ENCODE results near the gene F2RL3.

Gene F2RL3

GRCh38 chr19:16893686-16893989, 4.8 kb downstream of the F2RL3 start:
- H3K36me3 Mint-ChIP-seq (ENCODE audit: low read depth) = no peaks in the 10 kb centered on the region
- H3K4me3 Mint-ChIP-seq = no peak overlapping the region
- peaks cover 31% of the 10 kb centered on the region for H3K27me3 Mint-ChIP-seq (ENCODE audit: low read depth)
- peaks cover 12% of the 10 kb centered on the region for H3K4me1 Mint-ChIP-seq (ENCODE audit: low read depth)
- no peak overlapping the region for H3K27ac Mint-ChIP-seq
- DNase-seq (ENCODE audit: low spot score) = no peak
- no peaks in the 10 kb centered on the region for H3K9me3 Mint-ChIP-seq

GRCh38 chr19:16894080-16894479, 5.3 kb downstream of the F2RL3 start:
- Mint-ChIP-seq H3K27me3 (ENCODE audit: low read depth) (peaks cover 34% of the 10 kb centered on the region), H3K9me3 (no peaks in the 10 kb centered on the region), H3K36me3 (ENCODE audit: low read depth) (no peaks in the 10 kb centered on the region), H3K4me1 (ENCODE audit: low read depth) (peaks cover 13% of the 10 kb centered on the region), H3K27ac (no peak overlapping the region), H3K4me3 (no peak overlapping the region)
- DNase-seq (ENCODE audit: low spot score) = no peak

GRCh38 chr19:16895467-16896145, 6.8 kb downstream of the F2RL3 start:
- no peak for DNase-seq (ENCODE audit: low spot score)
- H3K4me1 Mint-ChIP-seq (ENCODE audit: low read depth) = peaks cover 21% of the 10 kb centered on the region
- H3K27me3 Mint-ChIP-seq (ENCODE audit: low read depth) = peaks cover 34% of the 10 kb centered on the region
- no peaks in the 10 kb centered on the region for H3K36me3 Mint-ChIP-seq (ENCODE audit: low read depth)
- H3K9me3 Mint-ChIP-seq = no peaks in the 10 kb centered on the region
- H3K4me3 Mint-ChIP-seq = peak overlapping the region; percentile 24
- no peak overlapping the region for H3K27ac Mint-ChIP-seq

- Mint-ChIP-seq H3K9me3 (no peaks in the 10 kb centered on the region), H3K4me3 (peak overlapping the region; percentile 73), H3K36me3 (ENCODE audit: low read depth) (no peaks in the 10 kb centered on the region), H3K27me3 (ENCODE audit: low read depth) (peaks cover 32% of the 10 kb centered on the region), H3K27ac (peak overlapping the region; percentile 75), H3K4me1 (ENCODE audit: low read depth) (peaks cover 21% of the 10 kb centered on the region)
- DNase-seq (ENCODE audit: low spot score) = no peak
These were observed 7.6 kb downstream of the F2RL3 start for GRCh38 chr19:16896146-16897028.

- Mint-ChIP-seq H3K4me3 (peak overlapping the region; percentile 73), H3K27me3 (ENCODE audit: low read depth) (peaks cover 29% of the 10 kb centered on the region), H3K27ac (peak overlapping the region; percentile 75), H3K4me1 (ENCODE audit: low read depth) (peaks cover 21% of the 10 kb centered on the region), H3K9me3 (no peaks in the 10 kb centered on the region), H3K36me3 (ENCODE audit: low read depth) (no peaks in the 10 kb centered on the region)
- DNase-seq (ENCODE audit: low spot score) = peak; percentile 65
These were observed 8.4 kb downstream of the F2RL3 start for GRCh38 chr19:16897029-16897855.

GRCh38 chr19:16897856-16898161, 9.0 kb downstream of the F2RL3 start:
- Mint-ChIP-seq H3K9me3 (no peaks in the 10 kb centered on the region), H3K36me3 (ENCODE audit: low read depth) (no peaks in the 10 kb centered on the region), H3K27me3 (ENCODE audit: low read depth) (peaks cover 28% of the 10 kb centered on the region), H3K27ac (no peak overlapping the region), H3K4me3 (peak overlapping the region; percentile 49), H3K4me1 (ENCODE audit: low read depth) (peaks cover 17% of the 10 kb centered on the region)
- no peak for DNase-seq (ENCODE audit: low spot score)

- Mint-ChIP-seq H3K9me3 (no peaks in the 10 kb centered on the region), H3K27me3 (ENCODE audit: low read depth) (peaks cover 28% of the 10 kb centered on the region), H3K4me3 (peak overlapping the region; percentile 49), H3K27ac (no peak overlapping the region), H3K4me1 (ENCODE audit: low read depth) (peaks cover 15% of the 10 kb centered on the region), H3K36me3 (ENCODE audit: low read depth) (no peaks in the 10 kb centered on the region)
- DNase-seq (ENCODE audit: low spot score) = no peak
These were observed 9.7 kb downstream of the F2RL3 start for GRCh38 chr19:16898361-16899015.

GRCh38 chr19:16899566-16900075, 10.8 kb downstream of the F2RL3 start:
- Mint-ChIP-seq H3K27me3 (ENCODE audit: low read depth) (peaks cover 21% of the 10 kb centered on the region), H3K36me3 (ENCODE audit: low read depth) (no peaks in the 10 kb centered on the region), H3K27ac (no peak overlapping the region), H3K9me3 (no peaks in the 10 kb centered on the region), H3K4me3 (peak overlapping the region; percentile 26), H3K4me1 (ENCODE audit: low read depth) (peaks cover 13% of the 10 kb centered on the region)
- DNase-seq (ENCODE audit: low spot score) = peak; percentile 18

- Mint-ChIP-seq H3K4me1 (ENCODE audit: low read depth) (peaks cover 14% of the 10 kb centered on the region), H3K36me3 (ENCODE audit: low read depth) (no peaks in the 10 kb centered on the region), H3K9me3 (no peaks in the 10 kb centered on the region), H3K27ac (no peak overlapping the region), H3K27me3 (ENCODE audit: low read depth) (peaks cover 9% of the 10 kb centered on the region), H3K4me3 (no peak overlapping the region)
- no peak for DNase-seq (ENCODE audit: low spot score)
These were observed 12.8 kb downstream of the F2RL3 start for GRCh38 chr19:16901491-16902175.

- H3K27me3 Mint-ChIP-seq (ENCODE audit: low read depth) = peaks cover 9% of the 10 kb centered on the region
- H3K27ac Mint-ChIP-seq = no peak overlapping the region
- DNase-seq (ENCODE audit: low spot score) = no peak
- peaks cover 12% of the 10 kb centered on the region for H3K4me1 Mint-ChIP-seq (ENCODE audit: low read depth)
- no peak overlapping the region for H3K4me3 Mint-ChIP-seq
- H3K9me3 Mint-ChIP-seq = no peaks in the 10 kb centered on the region
- H3K36me3 Mint-ChIP-seq (ENCODE audit: low read depth) = no peaks in the 10 kb centered on the region
These were observed 13.7 kb downstream of the F2RL3 start for GRCh38 chr19:16902545-16902944.

GRCh38 chr19:16903347-16903746, 14.5 kb downstream of the F2RL3 start:
- H3K27me3 Mint-ChIP-seq (ENCODE audit: low read depth) = peaks cover 5% of the 10 kb centered on the region
- H3K27ac Mint-ChIP-seq = no peak overlapping the region
- H3K9me3 Mint-ChIP-seq = no peaks in the 10 kb centered on the region
- DNase-seq (ENCODE audit: low spot score) = no peak
- peaks cover 12% of the 10 kb centered on the region for H3K4me1 Mint-ChIP-seq (ENCODE audit: low read depth)
- H3K4me3 Mint-ChIP-seq = no peak overlapping the region
- no peaks in the 10 kb centered on the region for H3K36me3 Mint-ChIP-seq (ENCODE audit: low read depth)

GRCh38 chr19:16904599-16904998, 15.8 kb downstream of the F2RL3 start:
- Mint-ChIP-seq H3K4me3 (no peak overlapping the region), H3K36me3 (ENCODE audit: low read depth) (no peaks in the 10 kb centered on the region), H3K4me1 (ENCODE audit: low read depth) (peaks cover 8% of the 10 kb centered on the region), H3K9me3 (no peaks in the 10 kb centered on the region), H3K27me3 (ENCODE audit: low read depth) (no peaks in the 10 kb centered on the region), H3K27ac (no peak overlapping the region)
- DNase-seq (ENCODE audit: low spot score) = no peak

GRCh38 chr19:16908759-16909158, 20.0 kb downstream of the F2RL3 start:
- peaks cover 1% of the 10 kb centered on the region for H3K4me1 Mint-ChIP-seq (ENCODE audit: low read depth)
- H3K9me3 Mint-ChIP-seq = peaks cover 15% of the 10 kb centered on the region
- H3K4me3 Mint-ChIP-seq = no peak overlapping the region
- H3K36me3 Mint-ChIP-seq (ENCODE audit: low read depth) = no peaks in the 10 kb centered on the region
- no peak overlapping the region for H3K27ac Mint-ChIP-seq
- DNase-seq (ENCODE audit: low spot score) = no peak
- H3K27me3 Mint-ChIP-seq (ENCODE audit: low read depth) = no peaks in the 10 kb centered on the region
